Measurements from ENCODE around the gene TOP3B.

Gene TOP3B

GRCh38 chr22:22022947-22023534 is 40.5 kb upstream of the TOP3B start:
- Histone ChIP-seq H3K36me3 (ENCODE audit: control insufficient read depth, insufficient read depth, low read length) (no peaks in the 10 kb centered on the region), H3K4me1 (ENCODE audit: control insufficient read depth, insufficient read depth, low read length, poor library complexity, severe bottlenecking) (peaks cover 23% of the 10 kb centered on the region), H3K9me3 (ENCODE audit: control insufficient read depth, low read length) (no peaks in the 10 kb centered on the region), H3K4me3 (ENCODE audit: extremely low read depth, insufficient read depth, low read length, poor library complexity, severe bottlenecking) (no peak overlapping the region), H3K27ac (ENCODE audit: low read depth, low read length, severe bottlenecking) (no peak overlapping the region)
- WGBS, 2 experiments (ENCODE audit: insufficient coverage in 2 of 2): 88 to 96% methylated on average over 5 of the region's 6 CpGs

GRCh38 chr22:22022255-22022840 is 39.8 kb upstream of the TOP3B start:
- Histone ChIP-seq H3K4me1 (ENCODE audit: control insufficient read depth, insufficient read depth, low read length, poor library complexity, severe bottlenecking) (peaks cover 23% of the 10 kb centered on the region), H3K4me3 (ENCODE audit: extremely low read depth, insufficient read depth, low read length, poor library complexity, severe bottlenecking) (no peak overlapping the region), H3K36me3 (ENCODE audit: control insufficient read depth, insufficient read depth, low read length) (no peaks in the 10 kb centered on the region), H3K27ac (ENCODE audit: low read depth, low read length, severe bottlenecking) (no peak overlapping the region), H3K9me3 (ENCODE audit: control insufficient read depth, low read length) (no peaks in the 10 kb centered on the region)
- WGBS, 2 experiments (ENCODE audit: insufficient coverage in 2 of 2): 75% methylated on average over 4 of the region's 5 CpGs

GRCh38 chr22:22021162-22021750 is 38.7 kb upstream of the TOP3B start:
- Histone ChIP-seq H3K4me1 (ENCODE audit: control insufficient read depth, insufficient read depth, low read length, poor library complexity, severe bottlenecking) (peaks cover 23% of the 10 kb centered on the region), H3K36me3 (ENCODE audit: control insufficient read depth, insufficient read depth, low read length) (no peaks in the 10 kb centered on the region), H3K4me3 (ENCODE audit: extremely low read depth, insufficient read depth, low read length, poor library complexity, severe bottlenecking) (no peak overlapping the region), H3K27ac (ENCODE audit: low read depth, low read length, severe bottlenecking) (no peak overlapping the region), H3K9me3 (ENCODE audit: control insufficient read depth, low read length) (no peaks in the 10 kb centered on the region)
- WGBS, 2 experiments (ENCODE audit: insufficient coverage in 2 of 2): 50% methylated on average over 1 of the region's 1 CpG; no CpG with 5 or more reads in 1 of the 2 experiments

GRCh38 chr22:22020425-22020852 is 37.9 kb upstream of the TOP3B start:
- 80 to 97% methylated on average over 2 of the region's 2 CpGs for WGBS, 2 experiments (ENCODE audit: insufficient coverage in 2 of 2)
- Histone ChIP-seq H3K36me3 (ENCODE audit: control insufficient read depth, insufficient read depth, low read length) (no peaks in the 10 kb centered on the region), H3K4me1 (ENCODE audit: control insufficient read depth, insufficient read depth, low read length, poor library complexity, severe bottlenecking) (peaks cover 23% of the 10 kb centered on the region), H3K27ac (ENCODE audit: low read depth, low read length, severe bottlenecking) (no peak overlapping the region), H3K4me3 (ENCODE audit: extremely low read depth, insufficient read depth, low read length, poor library complexity, severe bottlenecking) (no peak overlapping the region), H3K9me3 (ENCODE audit: control insufficient read depth, low read length) (no peaks in the 10 kb centered on the region)

- Histone ChIP-seq H3K36me3 (ENCODE audit: control insufficient read depth, insufficient read depth, low read length) (no peaks in the 10 kb centered on the region), H3K9me3 (ENCODE audit: control insufficient read depth, low read length) (no peaks in the 10 kb centered on the region), H3K27ac (ENCODE audit: low read depth, low read length, severe bottlenecking) (no peak overlapping the region), H3K4me3 (ENCODE audit: extremely low read depth, insufficient read depth, low read length, poor library complexity, severe bottlenecking) (no peak overlapping the region), H3K4me1 (ENCODE audit: control insufficient read depth, insufficient read depth, low read length, poor library complexity, severe bottlenecking) (peaks cover 23% of the 10 kb centered on the region)
- 88 to 93% methylated on average over 4 to 5 of the region's 7 CpGs for WGBS, 2 experiments (ENCODE audit: insufficient coverage in 2 of 2)
Observed at GRCh38 chr22:22019659-22020424, 37.3 kb upstream of the TOP3B start.

GRCh38 chr22:22018825-22019658 is 36.5 kb upstream of the TOP3B start:
- Histone ChIP-seq H3K36me3 (ENCODE audit: control insufficient read depth, insufficient read depth, low read length) (no peaks in the 10 kb centered on the region), H3K4me1 (ENCODE audit: control insufficient read depth, insufficient read depth, low read length, poor library complexity, severe bottlenecking) (peaks cover 23% of the 10 kb centered on the region), H3K9me3 (ENCODE audit: control insufficient read depth, low read length) (no peaks in the 10 kb centered on the region), H3K4me3 (ENCODE audit: extremely low read depth, insufficient read depth, low read length, poor library complexity, severe bottlenecking) (no peak overlapping the region), H3K27ac (ENCODE audit: low read depth, low read length, severe bottlenecking) (no peak overlapping the region)
- 96 to 97% methylated on average over 5 to 8 of the region's 10 CpGs for WGBS, 2 experiments (ENCODE audit: insufficient coverage in 2 of 2)

GRCh38 chr22:22015631-22016030 is 33.0 kb upstream of the TOP3B start:
- WGBS, 2 experiments (ENCODE audit: insufficient coverage in 2 of 2): 70 to 80% methylated on average over 1 of the region's 3 CpGs
- Histone ChIP-seq H3K36me3 (ENCODE audit: control insufficient read depth, insufficient read depth, low read length) (no peaks in the 10 kb centered on the region), H3K4me1 (ENCODE audit: control insufficient read depth, insufficient read depth, low read length, poor library complexity, severe bottlenecking) (no peaks in the 10 kb centered on the region), H3K27ac (ENCODE audit: low read depth, low read length, severe bottlenecking) (no peak overlapping the region), H3K9me3 (ENCODE audit: control insufficient read depth, low read length) (no peaks in the 10 kb centered on the region), H3K4me3 (ENCODE audit: extremely low read depth, insufficient read depth, low read length, poor library complexity, severe bottlenecking) (no peak overlapping the region)

GRCh38 chr22:22014285-22014659 is 31.7 kb upstream of the TOP3B start:
- Histone ChIP-seq H3K4me3 (ENCODE audit: extremely low read depth, insufficient read depth, low read length, poor library complexity, severe bottlenecking) (no peak overlapping the region), H3K4me1 (ENCODE audit: control insufficient read depth, insufficient read depth, low read length, poor library complexity, severe bottlenecking) (no peaks in the 10 kb centered on the region), H3K36me3 (ENCODE audit: control insufficient read depth, insufficient read depth, low read length) (no peaks in the 10 kb centered on the region), H3K27ac (ENCODE audit: low read depth, low read length, severe bottlenecking) (no peak overlapping the region), H3K9me3 (ENCODE audit: control insufficient read depth, low read length) (no peaks in the 10 kb centered on the region)
- WGBS, 2 experiments (ENCODE audit: insufficient coverage in 2 of 2): 87 to 96% methylated on average over 3 to 4 of the region's 9 CpGs

GRCh38 chr22:22013559-22014284 is 31.1 kb upstream of the TOP3B start:
- Histone ChIP-seq H3K27ac (ENCODE audit: low read depth, low read length, severe bottlenecking) (no peak overlapping the region), H3K4me3 (ENCODE audit: extremely low read depth, insufficient read depth, low read length, poor library complexity, severe bottlenecking) (no peak overlapping the region), H3K9me3 (ENCODE audit: control insufficient read depth, low read length) (no peaks in the 10 kb centered on the region), H3K4me1 (ENCODE audit: control insufficient read depth, insufficient read depth, low read length, poor library complexity, severe bottlenecking) (no peaks in the 10 kb centered on the region), H3K36me3 (ENCODE audit: control insufficient read depth, insufficient read depth, low read length) (no peaks in the 10 kb centered on the region)
- WGBS, 2 experiments (ENCODE audit: insufficient coverage in 2 of 2): 95 to 98% methylated on average over 4 of the region's 7 CpGs

- Histone ChIP-seq H3K4me3 (ENCODE audit: extremely low read depth, insufficient read depth, low read length, poor library complexity, severe bottlenecking) (no peak overlapping the region), H3K9me3 (ENCODE audit: control insufficient read depth, low read length) (no peaks in the 10 kb centered on the region), H3K4me1 (ENCODE audit: control insufficient read depth, insufficient read depth, low read length, poor library complexity, severe bottlenecking) (no peaks in the 10 kb centered on the region), H3K27ac (ENCODE audit: low read depth, low read length, severe bottlenecking) (no peak overlapping the region), H3K36me3 (ENCODE audit: control insufficient read depth, insufficient read depth, low read length) (no peaks in the 10 kb centered on the region)
- no CpG with 5 or more reads among the region's 1 CpG for WGBS, 2 experiments (ENCODE audit: insufficient coverage in 2 of 2)
Observed at GRCh38 chr22:22011964-22012363, 29.4 kb upstream of the TOP3B start.
